GM21515 (cell line): ENCODE measurements around the gene CTRL.

Experiments used
- ATAC-seq: cut with Tn5 transposase; IDR thresholded peaks from one replicate; pipeline ENCODE4 v1.9.1; 2021; ENCODE audit not compliant: unreplicated experiment

CTRL gene

GRCh38 chr16:67892899-67893742 is 38.5 kb downstream of the CTRL start, which contains the start of gene PSKH1:
Gene PSKH1, plus strand, starts transcription at chr16:67893254. Its CDS starts 15,496 bp downstream, at chr16:67908750.
- ATAC-seq: peak; percentile 79

GRCh38 chr16:67892375-67892774 is 39.3 kb downstream of the CTRL start:
- no peak for ATAC-seq

GRCh38 chr16:67888331-67888730 is 43.3 kb downstream of the CTRL start:
- no peak for ATAC-seq

- ATAC-seq: no peak
Observed at GRCh38 chr16:67886387-67886786, 45.3 kb downstream of the CTRL start.

- no peak for ATAC-seq
Observed at GRCh38 chr16:67885976-67886375, 45.7 kb downstream of the CTRL start.

GRCh38 chr16:67885545-67885944 is 46.1 kb downstream of the CTRL start:
- ATAC-seq: no peak

GRCh38 chr16:67884684-67885083 is 47.0 kb downstream of the CTRL start, which contains the start of gene NRN1L:
Gene NRN1L, plus strand, starts transcription at chr16:67884885. Its CDS starts 19 bp downstream, at chr16:67884904.
- no peak for ATAC-seq

GRCh38 chr16:67883872-67884261 is 47.8 kb downstream of the CTRL start:
- ATAC-seq: no peak

- ATAC-seq: no peak
Observed at GRCh38 chr16:67883146-67883871, 48.4 kb downstream of the CTRL start.

- no peak for ATAC-seq
Observed at GRCh38 chr16:67882374-67883145, 49.1 kb downstream of the CTRL start.

- no peak for ATAC-seq
Observed at GRCh38 chr16:67881621-67882161, 50.0 kb downstream of the CTRL start.

- no peak for ATAC-seq
Observed at GRCh38 chr16:67880584-67880983, 51.1 kb downstream of the CTRL start.

GRCh38 chr16:67879936-67880335 is 51.7 kb downstream of the CTRL start:
- ATAC-seq: no peak
